Ishikawa (cell line): ENCODE data around the gene HOXD8.

ENCODE experiments used
- CEBPB ChIP-seq: IDR thresholded peaks from 2 replicates; pipeline ENCODE4 v1.6.1; 2012
- EP300 ChIP-seq: IDR thresholded peaks from 2 replicates; pipeline ENCODE4 v1.6.1; 2012; ENCODE audit warnings: borderline replicate concordance
- MAX ChIP-seq: IDR thresholded peaks from 2 replicates; pipeline ENCODE4 v1.6.1; 2012
- RAD21 ChIP-seq: IDR thresholded peaks from 2 replicates; pipeline ENCODE4 v1.6.1; 2012; ENCODE audit warnings: low read depth
- REST ChIP-seq: IDR thresholded peaks from 2 replicates; pipeline ENCODE4 v1.6.1; 2012; ENCODE audit warnings: low read depth, mild to moderate bottlenecking
- TEAD4 ChIP-seq: IDR thresholded peaks from 2 replicates; pipeline ENCODE4 v1.6.1; 2012

DNA sequence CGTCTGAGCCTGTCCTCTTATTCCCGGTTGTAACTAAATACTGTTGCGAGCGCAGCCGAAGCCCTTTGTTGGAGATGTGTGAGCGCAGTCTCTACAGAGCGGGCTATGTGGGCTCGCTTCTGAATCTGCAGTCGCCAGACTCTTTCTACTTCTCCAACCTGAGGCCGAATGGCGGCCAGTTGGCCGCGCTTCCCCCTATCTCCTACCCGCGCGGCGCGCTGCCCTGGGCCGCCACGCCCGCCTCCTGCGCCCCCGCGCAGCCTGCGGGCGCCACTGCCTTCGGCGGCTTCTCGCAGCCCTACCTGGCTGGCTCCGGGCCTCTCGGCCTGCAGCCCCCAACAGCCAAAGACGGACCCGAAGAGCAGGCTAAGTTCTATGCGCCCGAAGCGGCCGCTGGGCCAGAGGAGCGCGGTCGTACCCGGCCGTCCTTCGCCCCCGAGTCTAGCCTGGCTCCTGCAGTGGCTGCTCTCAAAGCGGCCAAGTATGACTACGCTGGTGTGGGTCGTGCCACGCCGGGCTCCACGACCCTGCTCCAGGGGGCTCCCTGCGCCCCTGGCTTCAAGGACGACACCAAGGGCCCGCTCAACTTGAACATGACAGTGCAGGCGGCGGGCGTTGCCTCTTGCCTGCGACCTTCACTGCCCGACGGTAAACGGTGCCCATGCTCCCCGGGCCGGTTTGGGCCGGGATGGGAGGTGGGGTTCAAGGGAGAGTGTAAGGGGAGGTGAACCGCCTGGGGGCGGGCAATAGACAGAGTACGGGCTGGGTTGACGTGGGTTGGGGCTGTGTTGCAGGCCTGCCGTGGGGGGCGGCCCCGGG is 29.6 kb upstream of the HOXD8 start, which contains the start of gene HOXD12:
- no peak for TF ChIP-seq CEBPB
- no peak for TF ChIP-seq REST
- no peak for TF ChIP-seq RAD21
- no peak for TF ChIP-seq EP300
- TF ChIP-seq MAX = no peak
- TF ChIP-seq TEAD4 = no peak
